ENCODE data around the gene TMEM25.
A peak's percentile ranks its signal among the peaks of the same experiment; 100 is the strongest.

The TMEM25 gene

DNA sequence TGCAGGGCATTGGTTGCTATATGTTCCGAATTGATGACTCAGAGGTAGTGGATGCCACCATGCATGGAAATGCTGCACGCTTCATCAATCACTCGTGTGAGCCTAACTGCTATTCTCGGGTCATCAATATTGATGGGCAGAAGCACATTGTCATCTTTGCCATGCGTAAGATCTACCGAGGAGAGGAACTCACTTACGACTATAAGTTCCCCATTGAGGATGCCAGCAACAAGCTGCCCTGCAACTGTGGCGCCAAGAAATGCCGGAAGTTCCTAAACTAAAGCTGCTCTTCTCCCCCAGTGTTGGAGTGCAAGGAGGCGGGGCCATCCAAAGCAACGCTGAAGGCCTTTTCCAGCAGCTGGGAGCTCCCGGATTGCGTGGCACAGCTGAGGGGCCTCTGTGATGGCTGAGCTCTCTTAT is 9.1 kb upstream of the TMEM25 start:
- TF ChIP-seq EZH2phosphoT487 (IDR thresholded peaks at IDR 0.05; ENCODE audit: borderline replicate concordance, low read length) = no peak
- TF ChIP-seq, protein P1, sequence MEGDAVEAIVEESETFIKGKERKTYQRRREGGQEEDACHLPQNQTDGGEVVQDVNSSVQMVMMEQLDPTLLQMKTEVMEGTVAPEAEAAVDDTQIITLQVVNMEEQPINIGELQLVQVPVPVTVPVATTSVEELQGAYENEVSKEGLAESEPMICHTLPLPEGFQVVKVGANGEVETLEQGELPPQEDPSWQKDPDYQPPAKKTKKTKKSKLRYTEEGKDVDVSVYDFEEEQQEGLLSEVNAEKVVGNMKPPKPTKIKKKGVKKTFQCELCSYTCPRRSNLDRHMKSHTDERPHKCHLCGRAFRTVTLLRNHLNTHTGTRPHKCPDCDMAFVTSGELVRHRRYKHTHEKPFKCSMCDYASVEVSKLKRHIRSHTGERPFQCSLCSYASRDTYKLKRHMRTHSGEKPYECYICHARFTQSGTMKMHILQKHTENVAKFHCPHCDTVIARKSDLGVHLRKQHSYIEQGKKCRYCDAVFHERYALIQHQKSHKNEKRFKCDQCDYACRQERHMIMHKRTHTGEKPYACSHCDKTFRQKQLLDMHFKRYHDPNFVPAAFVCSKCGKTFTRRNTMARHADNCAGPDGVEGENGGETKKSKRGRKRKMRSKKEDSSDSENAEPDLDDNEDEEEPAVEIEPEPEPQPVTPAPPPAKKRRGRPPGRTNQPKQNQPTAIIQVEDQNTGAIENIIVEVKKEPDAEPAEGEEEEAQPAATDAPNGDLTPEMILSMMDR (IDR thresholded peaks at IDR 0.05; ENCODE audit: low read depth, low read length, poor library complexity, severe bottlenecking) = no peak
- Histone ChIP-seq H3K4me2 (ENCODE audit: low read length) (no peak overlapping the region), H3K4me1 (ENCODE audit: control insufficient read depth, low read length) (no peaks in the 10 kb centered on the region), H3K9me3 (ENCODE audit: control insufficient read depth, insufficient read depth, low read length) (no peaks in the 10 kb centered on the region), H3K4me3 (ENCODE audit: low read length) (no peak overlapping the region), H3K27me3 (ENCODE audit: control insufficient read depth, low read length) (no peaks in the 10 kb centered on the region), H3K9me2 (replicated peaks; ENCODE audit: control insufficient read depth, low read length) (no peaks in the 10 kb centered on the region), H3K27ac (ENCODE audit: low read depth, low read length) (no peak overlapping the region), H3K36me3 (ENCODE audit: control insufficient read depth, low read length) (peaks cover 66% of the 10 kb centered on the region), H3F3A (ENCODE audit: control insufficient read depth, insufficient read depth) (peaks cover 14% of the 10 kb centered on the region), H3K79me2 (ENCODE audit: control insufficient read depth, low read length) (no peaks in the 10 kb centered on the region), H4K20me1 (ENCODE audit: control insufficient read depth, insufficient read depth, low read depth, low read length) (no peaks in the 10 kb centered on the region)

DNA sequence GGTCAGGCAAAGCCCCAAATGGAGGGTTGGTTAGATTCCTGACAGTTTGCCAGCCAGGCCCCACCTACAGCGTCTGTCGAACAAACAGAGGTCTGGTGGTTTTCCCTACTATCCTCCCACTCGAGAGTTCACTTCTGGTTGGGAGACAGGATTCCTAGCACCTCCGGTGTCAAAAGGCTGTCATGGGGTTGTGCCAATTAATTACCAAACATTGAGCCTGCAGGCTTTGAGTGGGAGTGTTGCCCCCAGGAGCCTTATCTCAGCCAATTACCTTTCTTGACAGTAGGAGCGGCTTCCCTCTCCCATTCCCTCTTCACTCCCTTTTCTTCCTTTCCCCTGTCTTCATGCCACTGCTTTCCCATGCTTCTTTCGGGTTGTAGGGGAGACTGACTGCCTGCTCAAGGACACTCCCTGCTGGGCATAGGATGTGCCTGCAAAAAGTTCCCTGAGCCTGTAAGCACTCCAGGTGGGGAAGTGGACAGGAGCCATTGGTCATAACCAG is 8.4 kb upstream of the TMEM25 start:
- Histone ChIP-seq H3K4me1 (ENCODE audit: control insufficient read depth, low read length) (no peaks in the 10 kb centered on the region), H3K9me3 (ENCODE audit: control insufficient read depth, insufficient read depth, low read length) (no peaks in the 10 kb centered on the region), H3F3A (ENCODE audit: control insufficient read depth, insufficient read depth) (peaks cover 14% of the 10 kb centered on the region), H3K4me2 (ENCODE audit: low read length) (no peak overlapping the region), H3K27me3 (ENCODE audit: control insufficient read depth, low read length) (no peaks in the 10 kb centered on the region), H3K36me3 (ENCODE audit: control insufficient read depth, low read length) (peaks cover 63% of the 10 kb centered on the region), H4K20me1 (ENCODE audit: control insufficient read depth, insufficient read depth, low read depth, low read length) (no peaks in the 10 kb centered on the region), H3K79me2 (ENCODE audit: control insufficient read depth, low read length) (no peaks in the 10 kb centered on the region), H3K27ac (ENCODE audit: low read depth, low read length) (no peak overlapping the region), H3K9me2 (replicated peaks; ENCODE audit: control insufficient read depth, low read length) (no peaks in the 10 kb centered on the region), H3K4me3 (ENCODE audit: low read length) (no peak overlapping the region)
- no peak for TF ChIP-seq EZH2phosphoT487 (IDR thresholded peaks at IDR 0.05; ENCODE audit: borderline replicate concordance, low read length)
- TF ChIP-seq, protein P1 (IDR thresholded peaks at IDR 0.05; ENCODE audit: low read depth, low read length, poor library complexity, severe bottlenecking) = peak; percentile 8

DNA sequence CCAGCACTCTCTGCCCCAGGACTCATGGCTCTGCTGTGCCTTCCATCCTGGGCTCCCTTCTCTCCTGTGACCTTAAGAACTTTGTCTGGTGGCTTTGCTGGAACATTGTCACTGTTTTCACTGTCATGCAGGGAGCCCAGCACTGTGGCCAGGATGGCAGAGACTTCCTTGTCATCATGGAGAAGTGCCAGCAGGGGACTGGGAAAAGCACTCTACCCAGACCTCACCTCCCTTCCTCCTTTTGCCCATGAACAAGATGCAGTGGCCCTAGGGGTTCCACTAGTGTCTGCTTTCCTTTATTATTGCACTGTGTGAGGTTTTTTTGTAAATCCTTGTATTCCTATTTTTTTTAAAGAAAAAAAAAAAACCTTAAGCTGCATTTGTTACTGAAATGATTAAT is 6.6 kb upstream of the TMEM25 start:
- Histone ChIP-seq H3K27ac (ENCODE audit: low read depth, low read length) (no peak overlapping the region), H3K79me2 (ENCODE audit: control insufficient read depth, low read length) (no peaks in the 10 kb centered on the region), H4K20me1 (ENCODE audit: control insufficient read depth, insufficient read depth, low read depth, low read length) (no peaks in the 10 kb centered on the region), H3K27me3 (ENCODE audit: control insufficient read depth, low read length) (no peaks in the 10 kb centered on the region), H3K9me2 (replicated peaks; ENCODE audit: control insufficient read depth, low read length) (no peaks in the 10 kb centered on the region), H3F3A (ENCODE audit: control insufficient read depth, insufficient read depth) (peaks cover 20% of the 10 kb centered on the region), H3K4me2 (ENCODE audit: low read length) (no peak overlapping the region), H3K4me3 (ENCODE audit: low read length) (no peak overlapping the region), H3K9me3 (ENCODE audit: control insufficient read depth, insufficient read depth, low read length) (no peaks in the 10 kb centered on the region), H3K4me1 (ENCODE audit: control insufficient read depth, low read length) (no peaks in the 10 kb centered on the region), H3K36me3 (ENCODE audit: control insufficient read depth, low read length) (peaks cover 56% of the 10 kb centered on the region)
- TF ChIP-seq, protein P1 (IDR thresholded peaks at IDR 0.05; ENCODE audit: low read depth, low read length, poor library complexity, severe bottlenecking) = no peak
- no peak for TF ChIP-seq EZH2phosphoT487 (IDR thresholded peaks at IDR 0.05; ENCODE audit: borderline replicate concordance, low read length)

Measured in DOHH2 (cell line).